Skin epidermis (tissue), 12 donors: ENCODE data around the gene TMEM121B.

Experiments
- H3K27ac ChIP-seq, 21 experiments: fragments of 200-600 bp; sonication (generic) in 11 of 21; one replicate each; pipeline ENCODE4 v1.5.0; 2020; ENCODE audit warnings: mild to moderate bottlenecking in 3 of 21, inconsistent platforms in 2 of 21, moderate library complexity in 2 of 21
- H3K4me3 ChIP-seq, 7 experiments: fragments of 200-600 bp; sonication (generic) in 2 of 7; one replicate each; pipeline ENCODE4 v1.5.0; 2020; ENCODE audit warnings: inconsistent platforms in 2 of 7, mild to moderate bottlenecking in 2 of 7, moderate library complexity in 1 of 7

Gene TMEM121B

DNA sequence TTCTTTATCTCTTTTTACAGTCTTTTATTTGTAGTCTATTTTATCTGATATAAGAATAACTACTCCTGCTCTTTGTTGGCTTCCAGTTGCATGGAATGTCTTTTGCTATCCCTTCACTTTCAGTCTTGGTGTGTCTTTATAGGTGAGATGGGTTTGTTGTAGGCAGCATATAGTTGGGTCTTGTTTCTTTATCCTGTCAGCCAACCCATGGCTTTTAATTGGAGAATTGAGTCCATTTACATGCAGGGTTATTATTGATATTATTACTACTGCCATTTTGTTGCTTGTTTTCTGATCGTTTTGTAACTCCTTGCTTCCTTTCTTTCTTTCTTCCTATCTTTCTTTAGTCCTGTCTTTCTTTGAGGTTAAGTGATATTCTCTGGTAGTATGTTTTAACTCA, 48.3 kb downstream of the TMEM121B start:
- no peak overlapping the region for H3K27ac ChIP-seq
- H3K4me3 ChIP-seq, result no peak overlapping the region
